ENCODE measurements around the gene NUTM2B. TPM values are rescaled to one million over a fixed set of nuclear protein-coding genes. Genes with fewer than 3 reads are reported as not detected.
A peak's percentile ranks its signal among the peaks of the same experiment; 100 is the strongest.
"Not testable (repeated sequence)": the region's sequence is repeated elsewhere in the genome, so short reads cannot be mapped to it uniquely, and the experiment has no call there.

Gene NUTM2B
- total RNA-seq, 1 donor from 2014 or later: 1.8 TPM

GRCh38 chr10:79758297-79758993, 55.4 kb downstream of the NUTM2B start:
- not testable (repeated sequence) for H3K9me3 Mint-ChIP-seq; H3K36me3 Mint-ChIP-seq (ENCODE audit: low read depth); H3K27ac Mint-ChIP-seq (ENCODE audit: unreplicated experiment); H3K27me3 Mint-ChIP-seq (ENCODE audit: low read depth); H3K4me3 Mint-ChIP-seq; DNase-seq (ENCODE audit: low read depth, low spot score); H3K4me1 Mint-ChIP-seq
- TF ChIP-seq CTCF (conservative IDR thresholded peaks at IDR 0.05): peak; percentile 32

Other genes with a start within 250 kb of the NUTM2B start
- 0.18 and 0.21 TPM in 2 replicates for gene EIF5AL1, start 190.7 kb upstream of the NUTM2B start, total RNA-seq
- not detected in 2 replicates for gene SFTPA2, start 142.8 kb upstream of the NUTM2B start, total RNA-seq
- gene SFTPA1, start 92.3 kb upstream of the NUTM2B start, total RNA-seq: not detected in 2 replicates
- gene NUTM2E, start 123.5 kb downstream of the NUTM2B start, total RNA-seq: 1.6 and 2.0 TPM in 2 replicates
- gene SFTPD, start 245.9 kb downstream of the NUTM2B start, total RNA-seq: not detected in 2 replicates

All from neural crest cell (in vitro differentiated cells).